Dermis blood vessel endothelial cell (primary cell): Measurements from ENCODE around the gene NOXO1. TPM values are rescaled to one million over a fixed set of nuclear protein-coding genes. Genes with fewer than 3 reads are reported as not detected.

ENCODE experiments used
- DNase-seq: peaks from one replicate; pipeline ENCODE4 v3.0.0; 2010
- total RNA-seq: library from RNA; depleted of rRNA; stranded (reverse); fragments of >200 nt; gene quantifications from 2 replicates; pipeline ENCODE4 v1.2.3, GENCODE V29; 2014

Gene NOXO1
- total RNA-seq, 1 donor from 2014 or later: 0.34 TPM

DNA sequence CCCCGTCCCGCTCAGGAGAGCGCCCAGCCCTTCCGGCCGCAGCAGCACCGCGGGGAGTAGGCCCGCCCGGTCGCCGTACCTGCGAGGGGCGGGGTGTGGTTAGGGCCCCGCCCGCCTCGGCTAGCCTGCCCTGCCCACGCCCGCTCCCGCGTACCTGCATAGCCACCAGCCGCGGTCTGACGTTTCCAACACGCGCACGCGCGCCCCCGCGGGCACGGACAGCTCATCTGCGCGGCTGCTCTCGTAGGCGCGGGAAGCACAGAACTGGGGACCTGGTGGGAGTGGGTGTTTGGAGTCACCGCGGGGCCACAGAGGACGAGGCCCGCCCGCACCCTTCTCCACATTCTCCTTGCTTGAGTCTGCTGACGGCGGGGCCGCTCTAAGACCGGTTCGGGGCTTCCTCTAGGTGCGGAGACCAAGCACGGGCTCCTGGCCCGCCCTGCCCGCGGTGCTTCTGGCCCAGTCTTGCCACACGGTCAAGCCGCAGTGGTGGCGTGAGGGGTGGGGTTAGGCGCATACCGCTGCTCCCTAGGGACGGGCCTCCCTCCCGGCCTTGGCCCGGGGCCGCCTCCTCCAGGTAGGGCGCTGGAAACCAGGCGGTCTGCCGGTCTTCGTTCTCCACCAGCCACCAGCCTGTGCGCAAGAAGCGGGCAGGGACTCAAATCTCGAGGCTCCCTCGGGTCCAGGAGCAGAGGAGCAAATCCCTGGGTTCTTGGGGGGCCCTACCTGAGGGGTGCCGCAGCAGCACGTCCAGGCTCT is 1.8 kb downstream of the NOXO1 start:
- DNase-seq: no peak

DNA sequence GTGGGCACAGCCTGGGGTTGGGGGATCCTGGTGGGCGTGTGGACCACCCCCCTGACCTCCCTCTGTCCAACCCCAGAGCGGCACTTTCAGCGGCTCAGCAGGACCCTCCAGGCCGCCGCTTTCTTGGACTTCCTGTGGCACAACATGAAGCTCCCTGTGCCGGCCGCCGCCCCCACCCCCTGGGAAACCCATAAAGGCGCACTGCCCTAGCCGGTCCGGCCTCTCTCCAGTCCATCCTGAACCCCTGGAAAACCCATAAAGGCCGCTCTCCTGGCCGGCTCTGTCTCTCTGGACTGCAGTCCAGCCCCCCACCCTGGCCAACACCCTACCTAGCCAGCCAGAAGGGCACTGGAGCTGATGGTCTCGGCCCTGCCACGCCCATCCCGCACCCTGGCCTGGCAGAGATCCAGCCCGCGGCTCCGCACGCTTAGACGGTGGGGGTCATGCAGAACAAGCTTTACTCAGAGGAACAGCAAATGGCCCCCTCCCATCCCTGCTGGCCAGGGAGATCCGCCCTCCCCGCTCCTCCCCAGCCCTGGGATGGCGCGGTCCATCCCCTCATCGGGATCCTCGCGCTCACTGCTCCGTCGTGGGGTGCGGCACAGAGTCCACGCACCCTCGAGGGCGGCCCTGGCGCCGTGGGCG is 2.7 kb downstream of the NOXO1 start:
- no peak for DNase-seq

DNA sequence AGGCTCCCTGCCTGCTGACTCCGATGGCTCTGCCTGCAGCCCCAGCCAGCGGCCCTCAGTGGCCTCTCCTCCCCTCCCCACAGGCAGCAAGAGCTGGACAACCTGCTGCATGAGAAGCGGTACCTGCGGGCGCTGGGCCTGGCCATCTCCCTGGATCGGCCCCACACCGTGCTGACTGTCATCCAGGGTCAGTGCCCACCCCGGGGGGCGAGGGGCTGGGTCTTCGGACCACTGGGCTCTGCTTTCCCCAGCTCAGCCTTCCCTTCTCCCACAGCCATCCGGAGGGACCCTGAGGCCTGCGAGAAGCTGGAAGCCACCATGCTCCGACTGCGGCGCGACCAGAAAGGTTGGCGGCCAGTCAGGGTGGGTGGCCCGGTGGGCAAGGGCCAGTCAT is 3.4 kb downstream of the NOXO1 start:
- no peak for DNase-seq

DNA sequence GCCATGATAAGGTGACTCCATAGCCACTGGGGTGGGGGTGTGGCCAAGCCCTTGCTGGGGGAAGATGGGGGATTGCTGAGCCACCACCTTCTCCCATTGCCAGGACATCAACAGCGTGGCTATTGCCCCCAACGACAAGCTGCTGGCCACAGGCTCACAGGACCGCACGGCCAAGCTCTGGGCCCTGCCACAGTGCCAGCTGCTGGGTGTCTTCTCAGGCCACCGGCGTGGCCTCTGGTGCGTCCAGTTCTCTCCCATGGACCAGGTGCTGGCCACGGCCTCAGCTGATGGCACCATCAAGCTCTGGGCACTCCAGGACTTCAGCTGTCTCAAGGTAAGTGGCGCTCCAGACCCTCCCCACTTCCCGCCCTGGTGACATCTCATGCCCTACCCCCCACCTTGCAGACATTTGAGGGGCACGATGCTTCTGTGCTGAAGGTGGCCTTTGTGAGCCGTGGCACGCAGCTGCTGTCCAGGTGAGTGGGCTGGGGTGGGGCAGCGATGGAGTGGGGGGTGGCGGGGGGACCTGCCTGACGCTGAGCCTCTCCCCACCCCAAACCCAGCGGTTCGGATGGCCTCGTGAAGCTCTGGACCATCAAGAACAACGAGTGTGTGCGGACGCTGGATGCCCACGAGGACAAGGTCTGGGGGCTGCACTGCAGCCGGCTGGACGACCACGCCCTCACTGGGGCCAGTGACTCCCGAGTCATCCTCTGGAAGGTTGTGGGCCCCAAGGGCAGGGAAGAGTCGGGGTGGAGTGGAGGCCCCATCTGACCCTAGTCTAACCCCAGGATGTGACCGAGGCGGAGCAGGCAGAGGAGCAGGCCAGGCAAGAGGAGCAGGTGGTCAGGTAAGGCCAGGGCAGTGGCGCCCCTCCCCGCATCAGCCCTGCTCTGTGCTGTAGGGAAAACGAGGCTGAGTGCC is 4.1 kb downstream of the NOXO1 start:
- DNase-seq: no peak

DNA sequence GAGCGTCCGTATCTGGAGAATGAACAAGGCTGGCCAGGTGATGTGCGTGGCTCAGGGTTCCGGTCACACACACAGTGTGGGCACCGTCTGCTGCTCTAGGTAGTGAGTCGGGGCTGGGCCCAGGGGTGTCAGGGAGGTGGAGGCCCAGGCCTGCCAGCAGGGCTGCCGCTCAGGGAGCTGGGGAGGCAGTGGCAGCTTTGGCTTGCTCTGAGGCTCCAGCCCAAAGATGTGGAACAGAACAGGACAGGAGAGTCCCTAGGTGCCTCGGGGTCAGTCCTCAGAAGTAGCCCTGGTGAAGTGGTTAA is 5.1 kb downstream of the NOXO1 start:
- DNase-seq: no peak

DNA sequence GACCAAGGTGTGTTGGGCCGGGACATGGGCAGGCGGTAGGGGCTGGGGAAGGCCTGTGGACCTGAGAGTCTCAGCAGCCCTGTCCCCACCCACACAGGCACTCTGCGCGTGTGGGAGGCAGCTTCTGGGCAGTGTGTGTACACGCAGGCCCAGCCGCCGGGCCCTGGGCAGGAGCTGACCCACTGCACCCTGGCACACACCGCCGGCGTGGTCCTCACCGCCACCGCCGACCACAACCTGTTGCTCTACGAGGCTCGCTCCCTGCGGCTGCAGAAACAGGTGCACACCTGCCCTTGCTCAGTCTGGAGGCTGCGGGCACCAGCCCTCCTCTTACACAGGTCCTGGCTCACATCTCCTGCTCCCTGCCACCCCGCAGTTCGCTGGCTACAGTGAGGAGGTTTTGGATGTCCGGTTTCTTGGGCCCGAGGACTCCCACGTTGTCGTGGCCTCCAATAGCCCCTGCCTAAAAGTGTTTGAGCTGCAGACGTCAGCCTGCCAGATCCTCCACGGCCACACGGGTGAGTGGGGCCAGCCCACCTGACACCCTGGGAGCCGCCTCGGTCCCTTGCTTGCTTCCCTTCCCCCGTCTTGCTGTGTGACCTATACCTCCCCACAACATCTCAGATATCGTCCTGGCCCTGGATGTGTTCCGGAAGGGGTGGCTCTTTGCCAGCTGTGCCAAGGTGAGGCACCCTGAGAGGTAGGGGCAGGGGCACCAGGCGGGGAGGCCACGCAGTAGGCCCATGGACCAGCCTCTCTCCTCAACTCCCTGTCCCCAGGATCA is 5.6 kb downstream of the NOXO1 start:
- DNase-seq: no peak

DNA sequence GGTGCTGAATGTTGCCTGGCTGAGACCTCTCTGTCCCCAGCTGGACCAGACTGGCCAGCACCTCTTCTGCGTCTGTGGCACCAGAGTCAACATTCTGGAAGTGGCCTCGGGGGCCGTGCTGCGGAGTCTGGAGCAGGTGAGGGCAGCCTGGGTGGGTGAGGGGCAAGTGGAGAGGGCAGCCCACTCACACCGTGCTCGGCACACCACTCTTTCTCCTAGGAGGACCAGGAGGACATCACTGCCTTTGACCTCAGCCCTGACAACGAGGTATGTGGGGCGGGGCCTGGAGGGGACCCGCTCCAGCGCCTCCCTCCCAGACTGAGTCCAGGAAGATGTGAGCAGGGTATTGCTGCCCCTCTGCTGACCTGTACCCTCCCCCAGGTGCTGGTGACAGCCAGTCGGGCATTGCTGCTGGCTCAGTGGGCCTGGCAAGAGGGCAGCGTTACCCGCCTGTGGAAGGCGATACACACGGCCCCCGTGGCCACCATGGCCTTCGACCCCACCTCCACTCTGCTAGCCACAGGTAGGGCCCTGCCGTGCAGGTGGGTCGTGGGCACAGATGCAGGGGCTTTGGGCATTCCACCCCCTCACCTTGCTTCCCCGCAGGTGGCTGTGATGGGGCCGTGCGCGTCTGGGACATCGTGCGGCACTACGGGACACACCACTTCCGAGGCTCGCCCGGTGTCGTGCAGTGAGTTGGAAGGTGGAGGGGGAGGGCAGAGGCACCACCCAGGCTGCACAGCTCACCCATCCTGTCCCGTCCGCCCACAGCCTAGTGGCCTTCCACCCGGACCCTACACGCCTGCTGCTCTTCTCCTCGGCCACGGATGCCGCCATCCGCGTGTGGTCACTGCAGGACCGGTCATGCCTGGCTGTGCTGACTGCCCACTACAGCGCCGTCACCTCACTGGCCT is 6.9 kb downstream of the NOXO1 start:
- no peak for DNase-seq

- DNase-seq: no peak
These were observed 7.7 kb downstream of the NOXO1 start for GRCh38 chr16:1973461-1974156.

- DNase-seq: no peak
These were observed 8.8 kb downstream of the NOXO1 start for GRCh38 chr16:1972490-1972877.

GRCh38 chr16:1971796-1972489 is 9.3 kb downstream of the NOXO1 start, which contains the start of gene TBL3:
Gene TBL3, plus strand, starts transcription at chr16:1972053. Its CDS starts 112 bp downstream, at chr16:1972165.
- peak; percentile 97 for DNase-seq

DNA sequence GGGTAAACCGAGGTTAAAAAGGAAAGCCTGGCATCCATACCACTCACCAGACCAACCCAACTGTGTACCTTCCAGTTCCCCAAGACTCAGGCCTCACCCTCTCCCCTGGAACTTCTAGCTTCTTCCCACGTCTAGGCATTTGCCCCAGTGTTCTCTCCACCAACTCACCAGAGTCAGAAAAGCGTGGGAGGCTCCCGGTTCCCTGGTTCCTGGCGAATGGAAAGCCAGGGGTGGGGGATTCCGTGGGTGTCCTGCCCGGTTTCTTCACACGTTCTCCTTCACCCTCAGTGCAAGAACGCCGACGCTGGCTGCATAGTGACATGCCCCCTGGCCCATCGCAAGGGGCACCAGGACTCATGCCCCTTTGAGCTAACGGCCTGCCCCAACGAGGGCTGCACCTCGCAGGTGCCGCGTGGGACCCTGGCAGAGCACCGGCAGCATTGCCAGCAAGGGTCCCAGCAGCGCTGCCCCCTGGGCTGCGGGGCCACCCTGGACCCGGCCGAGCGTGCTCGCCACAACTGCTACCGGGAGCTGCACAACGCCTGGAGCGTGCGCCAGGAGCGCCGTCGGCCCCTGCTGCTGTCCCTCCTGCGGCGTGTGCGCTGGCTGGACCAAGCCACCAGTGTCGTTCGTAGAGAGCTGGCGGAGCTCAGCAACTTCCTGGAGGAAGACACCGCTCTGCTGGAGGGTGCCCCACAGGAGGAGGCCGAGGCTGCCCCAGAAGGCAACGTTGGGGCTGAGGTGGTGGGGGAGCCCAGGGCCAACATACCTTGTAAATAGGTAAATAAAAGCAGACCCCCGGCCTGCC is 12.9 kb downstream of the NOXO1 start:
- no peak for DNase-seq

DNA sequence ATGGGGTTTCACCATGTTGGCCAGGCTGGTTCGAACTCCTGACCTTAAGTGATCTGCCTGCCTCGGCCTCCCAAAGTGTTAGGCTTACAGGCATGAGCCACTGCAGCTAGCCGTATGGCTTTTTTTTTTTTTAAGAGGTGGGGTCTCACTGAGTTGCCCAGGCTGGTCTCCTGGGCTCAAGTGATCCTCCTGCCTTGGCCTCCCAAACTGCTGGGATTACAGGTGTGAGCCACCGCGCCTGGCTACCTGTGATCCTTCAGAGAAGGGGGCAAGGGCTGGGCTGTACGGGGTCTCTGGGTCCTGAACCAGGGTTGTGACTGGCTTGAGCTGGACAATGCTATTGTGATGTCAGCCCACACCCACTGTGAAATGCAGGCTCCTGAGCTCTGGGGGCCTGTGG is 14.8 kb downstream of the NOXO1 start, which contains the start of gene RNF151:
Gene RNF151 (plus strand): TSS at position 397 of the 400 bp plus-strand sequence. CDS start 26 bp downstream, outside the sequence.
- no peak for DNase-seq

GRCh38 chr16:1965396-1966001 is 15.8 kb downstream of the NOXO1 start:
- DNase-seq: no peak

GRCh38 chr16:1964506-1965395 is 16.5 kb downstream of the NOXO1 start, which contains the start of gene RPS2:
Gene RPS2, minus strand, starts transcription at chr16:1964826. Its CDS starts 201 bp downstream, at chr16:1964625.
- peak; percentile 99 for DNase-seq

- DNase-seq: peak; percentile 60
These were observed 17.3 kb downstream of the NOXO1 start for GRCh38 chr16:1963806-1964505.
